Calu3 (cell line): ENCODE results near the gene CHST6. TPM values are rescaled to one million over a fixed set of nuclear protein-coding genes. Genes with fewer than 3 reads are reported as not detected.

Source experiments
- BruUV-seq: library from RNA; stranded (reverse); fragments of 400-500 nt; replicated peaks from 2 replicates; lab custom pipeline; 2021; lab: Mats Ljungman, UMichigan
- CTCF ChIA-PET: fragments of 300-600 bp; sonication (Branson Sonifier 250); formaldehyde crosslinking; loops from one replicate; lab custom pipeline; 2022; ENCODE audit warnings: antibody characterized with exemption; lab: Charles Lee
- DNase-seq: peaks from one replicate; pipeline ENCODE4 v3.0.0; 2022
- H3K27ac Mint-ChIP-seq: one replicate; pipeline ENCODE4 v1.8.0; 2022; ENCODE audit warnings: mixed read lengths; ENCODE audit not compliant: unreplicated experiment
- H3K27me3 Mint-ChIP-seq: one replicate; pipeline ENCODE4 v1.8.0; 2022; ENCODE audit warnings: mixed read lengths; ENCODE audit not compliant: unreplicated experiment
- H3K36me3 Mint-ChIP-seq: one replicate; pipeline ENCODE4 v1.8.0; 2022; ENCODE audit warnings: mild to moderate bottlenecking, moderate library complexity, mixed read lengths; ENCODE audit not compliant: insufficient read depth, unreplicated experiment
- H3K4me1 Mint-ChIP-seq: one replicate; pipeline ENCODE4 v1.8.0; 2022; ENCODE audit warnings: mild to moderate bottlenecking, low read depth, mixed read lengths; ENCODE audit not compliant: unreplicated experiment
- H3K4me3 Mint-ChIP-seq: one replicate; pipeline ENCODE4 v1.8.0; 2022; ENCODE audit warnings: mild to moderate bottlenecking, low read depth, moderate library complexity, mixed read lengths; ENCODE audit not compliant: unreplicated experiment
- H3K9me3 Mint-ChIP-seq: one replicate; pipeline ENCODE4 v1.8.0; 2022; ENCODE audit warnings: low read depth, mixed read lengths; ENCODE audit not compliant: unreplicated experiment
- intact Hi-C: fragments of 100-400 bp; cut with micrococcal nuclease; formaldehyde crosslinking; loops from one replicate; pipeline ENCODE4 v1.10.0; 2022; ENCODE audit not compliant: unreplicated experiment
- total RNA-seq: library from RNA; stranded (reverse); gene quantifications from 2 replicates; pipeline ENCODE4 v1.2.3, GENCODE V29; 2022
- TF ChIP-seq, protein P1 (sequence below): fragments of 200-600 bp; IDR thresholded peaks from one replicate; pipeline ENCODE4 v1.8.0; 2022; ENCODE audit warnings: antibody characterized with exemption; ENCODE audit not compliant: unreplicated experiment

The CHST6 gene
- total RNA-seq, 1 experiment from 2014 or later, result 4.3 TPM

GRCh38 chr16:75491876-75492275 lies 3.4 kb downstream of the CHST6 start:
- H3K27ac Mint-ChIP-seq, result no peak overlapping the region
- no peaks in the 10 kb centered on the region for H3K9me3 Mint-ChIP-seq
- H3K36me3 Mint-ChIP-seq, result peaks cover 6% of the 10 kb centered on the region
- intact Hi-C loops, result no loop called here
- DNase-seq, result peak; percentile 69
- H3K4me1 Mint-ChIP-seq, result peaks cover 7% of the 10 kb centered on the region
- BruUV-seq, result no TSS peak
- TF ChIP-seq, protein P1, sequence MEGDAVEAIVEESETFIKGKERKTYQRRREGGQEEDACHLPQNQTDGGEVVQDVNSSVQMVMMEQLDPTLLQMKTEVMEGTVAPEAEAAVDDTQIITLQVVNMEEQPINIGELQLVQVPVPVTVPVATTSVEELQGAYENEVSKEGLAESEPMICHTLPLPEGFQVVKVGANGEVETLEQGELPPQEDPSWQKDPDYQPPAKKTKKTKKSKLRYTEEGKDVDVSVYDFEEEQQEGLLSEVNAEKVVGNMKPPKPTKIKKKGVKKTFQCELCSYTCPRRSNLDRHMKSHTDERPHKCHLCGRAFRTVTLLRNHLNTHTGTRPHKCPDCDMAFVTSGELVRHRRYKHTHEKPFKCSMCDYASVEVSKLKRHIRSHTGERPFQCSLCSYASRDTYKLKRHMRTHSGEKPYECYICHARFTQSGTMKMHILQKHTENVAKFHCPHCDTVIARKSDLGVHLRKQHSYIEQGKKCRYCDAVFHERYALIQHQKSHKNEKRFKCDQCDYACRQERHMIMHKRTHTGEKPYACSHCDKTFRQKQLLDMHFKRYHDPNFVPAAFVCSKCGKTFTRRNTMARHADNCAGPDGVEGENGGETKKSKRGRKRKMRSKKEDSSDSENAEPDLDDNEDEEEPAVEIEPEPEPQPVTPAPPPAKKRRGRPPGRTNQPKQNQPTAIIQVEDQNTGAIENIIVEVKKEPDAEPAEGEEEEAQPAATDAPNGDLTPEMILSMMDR, result peak; percentile 41
- H3K27me3 Mint-ChIP-seq, result peaks cover 12% of the 10 kb centered on the region
- no peak overlapping the region for H3K4me3 Mint-ChIP-seq
- CTCF ChIA-PET, result interaction anchor here (0.6 to 1.7 kb wide), 3 partner anchors 20 to 630 kb away, joined by 3 to 11 read pairs (median 4); no protein-coding TSS in a partner anchor

DNA sequence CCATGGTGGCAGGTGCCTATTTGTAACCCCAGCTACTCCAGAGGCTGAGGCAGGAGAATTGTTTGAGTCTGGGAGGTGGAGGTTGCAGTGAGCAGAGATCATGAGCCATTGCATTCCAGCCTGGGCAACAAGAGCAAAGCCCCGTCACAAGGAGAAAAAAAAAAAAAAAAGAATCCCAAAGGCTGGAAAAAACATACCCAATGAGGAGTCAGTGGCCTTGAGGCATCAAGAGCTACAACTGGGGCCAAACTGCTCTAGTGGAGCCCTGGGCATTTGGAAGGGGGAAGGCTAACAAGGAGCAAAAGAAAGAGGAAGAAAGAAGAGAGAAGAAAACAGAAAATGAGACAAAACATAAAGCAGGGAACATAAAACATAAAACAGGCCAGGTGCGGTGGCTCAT lies 6.9 kb downstream of the CHST6 start:
- intact Hi-C loops, result no loop called here
- no peak for DNase-seq

DNA sequence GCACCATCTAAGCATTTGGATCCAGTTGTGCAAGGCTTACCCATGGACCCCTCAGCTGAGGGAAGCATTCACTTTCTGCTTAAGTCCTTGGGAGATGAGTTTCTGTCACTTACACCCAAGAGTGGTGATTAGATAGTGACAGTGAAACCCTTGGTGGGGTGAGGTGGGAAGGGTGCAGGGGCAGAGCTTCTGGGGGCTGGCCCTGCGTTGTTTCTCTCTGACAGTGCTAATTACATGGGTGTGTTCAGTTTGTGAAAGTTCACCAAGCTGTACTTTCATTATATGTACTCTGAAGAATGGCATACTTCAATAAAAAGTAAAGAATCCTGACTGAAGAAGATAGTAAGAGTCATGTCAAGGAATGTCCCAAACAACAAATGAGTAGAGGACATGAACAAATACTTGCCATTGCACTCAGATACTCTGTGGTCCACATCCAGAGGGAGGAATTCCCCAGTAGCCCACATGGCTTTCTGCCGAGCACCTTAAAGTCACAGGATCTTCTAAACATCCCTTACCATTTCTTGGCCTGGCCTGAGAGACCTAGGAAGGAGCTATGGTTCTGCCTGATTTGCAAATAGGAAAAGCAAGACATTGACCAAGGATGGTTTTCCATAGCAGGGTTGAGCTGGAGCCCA lies 8.4 kb downstream of the CHST6 start:
- Mint-ChIP-seq H3K36me3 (peaks cover 7% of the 10 kb centered on the region), H3K27me3 (no peaks in the 10 kb centered on the region), H3K4me1 (peaks cover 43% of the 10 kb centered on the region), H3K27ac (no peak overlapping the region), H3K9me3 (no peaks in the 10 kb centered on the region), H3K4me3 (no peak overlapping the region)
- BruUV-seq, result no TSS peak
- intact Hi-C loops, result no loop called here
- CTCF ChIA-PET, result interaction anchor here (0.6 to 1.6 kb wide), 2 partner anchors 9 to 78 kb away, joined by 4 to 8 read pairs; partner anchors contain the start of gene CHST6
- no peak for DNase-seq
- TF ChIP-seq, protein P1, result no peak

More for the DNA sequence above, 6.9 kb downstream of the CHST6 start:
- CTCF ChIA-PET, result no interaction called here
- no TSS peak for BruUV-seq
- H3K27ac Mint-ChIP-seq, result no peak overlapping the region
- H3K36me3 Mint-ChIP-seq, result peaks cover 3% of the 10 kb centered on the region
- no peaks in the 10 kb centered on the region for H3K27me3 Mint-ChIP-seq
- H3K4me3 Mint-ChIP-seq, result no peak overlapping the region
- TF ChIP-seq, protein P1, result no peak
- no peaks in the 10 kb centered on the region for H3K9me3 Mint-ChIP-seq
- peaks cover 35% of the 10 kb centered on the region for H3K4me1 Mint-ChIP-seq

GRCh38 chr16:75486014-75486675 lies 9.1 kb downstream of the CHST6 start:
- BruUV-seq, result no TSS peak
- intact Hi-C loops, result no loop called here
- CTCF ChIA-PET, result interaction anchor here (0.6 to 1.6 kb wide), 2 partner anchors 9 to 31 kb away, joined by 4 to 5 read pairs; partner anchors contain the start of gene CHST6
- Mint-ChIP-seq H3K4me3 (no peak overlapping the region), H3K27me3 (no peaks in the 10 kb centered on the region), H3K9me3 (no peaks in the 10 kb centered on the region), H3K4me1 (peaks cover 43% of the 10 kb centered on the region), H3K27ac (peak overlapping the region; percentile 2), H3K36me3 (peaks cover 7% of the 10 kb centered on the region)
- peak; percentile 67 for DNase-seq
- TF ChIP-seq, protein P1, result no peak
